ENCODE data around the gene DCAF6. TPM values are rescaled to one million over a fixed set of nuclear protein-coding genes. Genes with fewer than 3 reads are reported as not detected.

Gene DCAF6
- total RNA-seq, 1 donor from 2014 or later: 32.9 TPM

DNA sequence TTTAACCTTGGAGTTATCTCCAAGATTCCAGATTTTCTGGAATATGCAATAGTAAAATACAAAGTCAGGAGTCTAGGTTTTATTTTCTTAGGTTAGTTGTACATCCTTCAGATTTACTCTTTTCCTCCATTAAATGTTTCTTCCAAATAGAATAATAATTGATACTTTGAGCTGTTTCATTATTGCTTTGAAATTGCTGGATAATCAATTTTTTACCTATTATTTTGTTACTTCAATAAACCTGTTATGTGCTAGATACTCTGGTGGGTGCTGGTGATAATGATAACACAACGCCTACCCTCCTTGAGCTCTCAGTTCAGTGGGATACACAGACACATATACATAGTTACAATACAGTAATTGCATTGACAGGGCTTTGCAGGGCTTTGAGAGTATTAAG is 120.9 kb downstream of the DCAF6 start:
- ChIA-PET CTCF (no interaction called here), POLR2A (no interaction called here)
- H3K27me3 Mint-ChIP-seq: no peaks in the 10 kb centered on the region
- peaks cover 12% of the 10 kb centered on the region for H3K36me3 Mint-ChIP-seq (ENCODE audit: low read depth)
- H3K9me3 Mint-ChIP-seq: no peaks in the 10 kb centered on the region
- ATAC-seq (ENCODE audit: low read depth): no peak
- DNase-seq: no peak
- intact Hi-C loops (cut with micrococcal nuclease): no loop called here
- H3K4me3 Mint-ChIP-seq: no peak overlapping the region
- no peak overlapping the region for H3K27ac Mint-ChIP-seq
- TF ChIP-seq CTCF (IDR thresholded peaks at IDR 0.05): no peak
- H3K4me1 Mint-ChIP-seq: peaks cover 6% of the 10 kb centered on the region

DNA sequence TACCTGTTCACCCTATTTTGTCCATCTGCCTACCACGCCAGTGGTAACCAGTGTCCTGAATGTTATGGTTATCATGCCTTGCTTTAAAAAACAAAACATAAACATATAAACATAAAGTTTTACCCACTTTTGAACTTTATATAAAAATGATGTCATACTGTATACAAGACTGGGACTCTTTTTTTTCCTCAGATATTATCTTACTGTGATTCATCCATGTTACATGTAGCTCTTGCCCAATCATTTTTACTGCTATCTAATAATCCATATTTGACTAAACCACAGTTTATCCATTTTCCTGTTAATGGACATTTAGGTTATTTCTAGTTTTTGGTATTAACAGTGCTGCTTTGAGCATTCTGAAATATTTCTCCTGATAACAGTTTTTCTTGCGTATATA is 121.4 kb downstream of the DCAF6 start:
- Mint-ChIP-seq H3K27me3 (no peaks in the 10 kb centered on the region), H3K36me3 (ENCODE audit: low read depth) (peaks cover 12% of the 10 kb centered on the region), H3K9me3 (no peaks in the 10 kb centered on the region), H3K4me1 (peaks cover 6% of the 10 kb centered on the region), H3K27ac (no peak overlapping the region), H3K4me3 (no peak overlapping the region)
- no peak for DNase-seq
- ChIA-PET CTCF (no interaction called here), POLR2A (no interaction called here)
- intact Hi-C loops (cut with micrococcal nuclease): no loop called here
- TF ChIP-seq CTCF (IDR thresholded peaks at IDR 0.05): no peak
- ATAC-seq (ENCODE audit: low read depth): no peak

DNA sequence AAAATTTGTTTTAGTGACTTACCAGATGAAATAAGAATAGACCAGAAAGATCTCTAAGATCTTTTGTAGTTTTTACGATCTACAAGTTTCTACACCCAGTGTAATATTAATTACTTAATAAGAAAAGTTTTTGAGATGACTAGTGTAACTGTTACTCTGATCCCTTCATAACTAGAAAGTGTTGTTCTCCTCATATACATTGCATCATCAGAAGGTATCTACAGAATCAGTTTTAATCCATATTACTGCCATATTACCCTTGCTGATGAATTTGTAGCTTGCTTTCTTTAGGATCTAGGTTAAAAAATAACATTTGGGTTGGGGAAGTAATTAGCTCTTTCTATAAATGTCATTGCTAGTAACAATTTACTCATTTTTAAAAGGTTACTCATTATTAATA is 127.7 kb downstream of the DCAF6 start:
- no peaks in the 10 kb centered on the region for H3K27me3 Mint-ChIP-seq
- ATAC-seq (ENCODE audit: low read depth) (no peak), DNase-seq (no peak)
- H3K4me1 Mint-ChIP-seq: no peaks in the 10 kb centered on the region
- no peak for TF ChIP-seq CTCF (IDR thresholded peaks at IDR 0.05)
- no peak overlapping the region for H3K27ac Mint-ChIP-seq
- POLR2A ChIA-PET: no interaction called here
- H3K4me3 Mint-ChIP-seq: no peak overlapping the region
- H3K9me3 Mint-ChIP-seq: no peaks in the 10 kb centered on the region
- CTCF ChIA-PET: no interaction called here
- intact Hi-C loops (cut with micrococcal nuclease): no loop called here
- H3K36me3 Mint-ChIP-seq (ENCODE audit: low read depth): peaks cover 43% of the 10 kb centered on the region

DNA sequence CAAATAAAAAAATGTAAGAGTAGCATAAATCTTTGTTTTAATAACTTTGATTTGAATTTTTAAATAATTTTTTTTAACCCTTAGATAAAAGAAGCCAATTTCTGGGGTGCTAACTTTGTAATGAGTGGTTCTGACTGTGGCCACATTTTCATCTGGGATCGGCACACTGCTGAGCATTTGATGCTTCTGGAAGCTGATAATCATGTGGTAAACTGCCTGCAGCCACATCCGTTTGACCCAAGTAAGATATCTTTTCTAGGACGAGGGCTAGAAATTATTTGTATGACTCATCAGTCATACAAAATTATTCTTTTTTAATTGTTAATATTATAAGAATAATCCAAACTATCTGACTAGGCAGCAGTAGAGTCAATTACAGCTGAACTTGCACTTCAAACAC is 129.0 kb downstream of the DCAF6 start:
- CTCF ChIA-PET: interaction anchor here (1.4 kb wide), 1 partner anchor 17 kb away, joined by 6 read pairs; no protein-coding TSS in a partner anchor
- intact Hi-C loops (cut with micrococcal nuclease): no loop called here
- Mint-ChIP-seq H3K27ac (no peak overlapping the region), H3K4me1 (no peaks in the 10 kb centered on the region), H3K27me3 (no peaks in the 10 kb centered on the region), H3K36me3 (ENCODE audit: low read depth) (peaks cover 47% of the 10 kb centered on the region), H3K9me3 (no peaks in the 10 kb centered on the region), H3K4me3 (no peak overlapping the region)
- POLR2A ChIA-PET: no interaction called here
- ATAC-seq (ENCODE audit: low read depth): no peak
- no peak for TF ChIP-seq CTCF (IDR thresholded peaks at IDR 0.05)
- no peak for DNase-seq

DNA sequence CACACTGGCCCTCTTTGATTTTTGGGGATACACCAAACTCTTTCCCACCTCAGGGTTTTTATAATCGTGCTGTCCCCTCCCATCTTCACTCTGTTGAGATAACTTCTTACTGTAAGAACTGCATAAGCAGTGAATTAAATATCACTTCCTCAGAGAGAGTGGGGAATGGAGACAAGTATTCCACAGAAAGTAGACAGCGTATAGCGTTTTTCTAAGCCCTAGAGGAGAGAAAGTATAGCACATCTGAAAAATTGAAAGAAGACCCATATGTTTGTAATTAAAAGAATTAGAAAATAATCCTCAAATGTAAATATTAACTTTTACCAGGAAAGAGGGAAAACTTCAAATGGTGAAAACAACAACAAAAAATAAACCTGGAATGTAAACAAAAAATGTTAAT is 132.9 kb downstream of the DCAF6 start:
- H3K4me3 Mint-ChIP-seq: no peak overlapping the region
- no peaks in the 10 kb centered on the region for H3K9me3 Mint-ChIP-seq
- ChIA-PET POLR2A (no interaction called here), CTCF (no interaction called here)
- no peak overlapping the region for H3K27ac Mint-ChIP-seq
- intact Hi-C loops (cut with micrococcal nuclease): no loop called here
- H3K36me3 Mint-ChIP-seq (ENCODE audit: low read depth): peaks cover 63% of the 10 kb centered on the region
- no peak for ATAC-seq (ENCODE audit: low read depth)
- DNase-seq: no peak
- no peaks in the 10 kb centered on the region for H3K27me3 Mint-ChIP-seq
- TF ChIP-seq CTCF (IDR thresholded peaks at IDR 0.05): no peak
- H3K4me1 Mint-ChIP-seq: no peaks in the 10 kb centered on the region

Measured in activated B cell treated with CpG ODN at 0.5 μM for 24 hours (primary cell).